Astrocyte (in vitro differentiated cells and primary cell): ENCODE results near the gene SLC35C1. TPM values are rescaled to one million over a fixed set of nuclear protein-coding genes. Genes with fewer than 3 reads are reported as not detected.

ENCODE experiments used
- DNase-seq: peaks from one replicate; pipeline ENCODE4 v3.0.0-alpha.2; 2010; ENCODE audit warnings: low read depth
- FAIRE-seq: peaks from 2 replicates; lab custom pipeline; 2011; peaks lifted over from hg19 to GRCh38; lab: Jason Lieb, UNC
- H2AFZ ChIP-seq: 2 replicates; pipeline ENCODE4 v1.6.0; 2012; ENCODE audit warnings: low read depth, low read length, inconsistent platforms
- H3K27ac ChIP-seq: 2 replicates; pipeline ENCODE4 v1.5.1; 2011; ENCODE audit warnings: low read depth, low read length, inconsistent platforms
- H3K27me3 ChIP-seq: 2 replicates; pipeline ENCODE4 v1.6.0; 2011; ENCODE audit warnings: low read length, inconsistent platforms; ENCODE audit not compliant: insufficient read depth
- H3K36me3 ChIP-seq: 2 replicates; pipeline ENCODE4 v1.5.1; 2011; ENCODE audit warnings: low read length, inconsistent platforms; ENCODE audit not compliant: insufficient read depth
- H3K4me1 ChIP-seq: 2 replicates; pipeline ENCODE4 v1.5.1; 2011; ENCODE audit warnings: low read length, inconsistent platforms; ENCODE audit not compliant: insufficient read depth
- H3K4me2 ChIP-seq: 2 replicates; pipeline ENCODE4 v1.6.0; 2012; ENCODE audit warnings: low read length, inconsistent platforms
- H3K4me3 ChIP-seq: 2 replicates; pipeline ENCODE4 v1.5.1; 2011; ENCODE audit warnings: low read depth, mild to moderate bottlenecking, low read length, inconsistent platforms; ENCODE audit not compliant: insufficient read depth
- H3K79me2 ChIP-seq: 2 replicates; pipeline ENCODE4 v1.6.0; 2012; ENCODE audit warnings: mild to moderate bottlenecking, low read length, inconsistent platforms; ENCODE audit not compliant: insufficient read depth
- H3K9ac ChIP-seq: 2 replicates; pipeline ENCODE4 v1.6.0; 2012; ENCODE audit warnings: mild to moderate bottlenecking, low read length, inconsistent platforms
- H3K9me3 ChIP-seq: 2 replicates; pipeline ENCODE4 v1.5.1; 2012; ENCODE audit warnings: low read depth, mild to moderate bottlenecking, low read length, inconsistent platforms; ENCODE audit not compliant: insufficient read depth
- H4K20me1 ChIP-seq: 2 replicates; pipeline ENCODE4 v1.6.0; 2012; ENCODE audit warnings: low read length, inconsistent platforms; ENCODE audit not compliant: insufficient read depth
- H3K27ac Mint-ChIP-seq: one replicate; pipeline ENCODE4 v1.8.0; 2021; ENCODE audit warnings: mild to moderate bottlenecking, mixed read lengths; ENCODE audit not compliant: unreplicated experiment
- H3K27me3 Mint-ChIP-seq: one replicate; pipeline ENCODE4 v1.8.0; 2021; ENCODE audit warnings: low read depth, mixed read lengths; ENCODE audit not compliant: unreplicated experiment
- H3K36me3 Mint-ChIP-seq: one replicate; pipeline ENCODE4 v1.8.0; 2021; ENCODE audit warnings: low read depth, mixed read lengths; ENCODE audit not compliant: unreplicated experiment
- H3K4me1 Mint-ChIP-seq: one replicate; pipeline ENCODE4 v1.8.0; 2021; ENCODE audit warnings: low read depth, mixed read lengths; ENCODE audit not compliant: unreplicated experiment
- H3K4me3 Mint-ChIP-seq: one replicate; pipeline ENCODE4 v1.8.0; 2021; ENCODE audit warnings: mild to moderate bottlenecking, moderate library complexity, mixed read lengths; ENCODE audit not compliant: unreplicated experiment
- H3K9me3 Mint-ChIP-seq: one replicate; pipeline ENCODE4 v1.8.0; 2021; ENCODE audit warnings: mild to moderate bottlenecking, mixed read lengths; ENCODE audit not compliant: unreplicated experiment
- CTCF ChIP-seq: IDR thresholded peaks from 2 replicates; pipeline ENCODE4 v1.5.1; 2011; ENCODE audit warnings: low read depth, mild to moderate bottlenecking, inconsistent platforms, low read length, moderate library complexity; ENCODE audit not compliant: insufficient read depth
- EZH2 ChIP-seq: IDR thresholded peaks from 2 replicates; pipeline ENCODE4 v1.6.1; 2012; ENCODE audit warnings: mild to moderate bottlenecking, low read length, inconsistent platforms; ENCODE audit not compliant: insufficient read depth
- total RNA-seq: library from RNA; stranded (reverse); gene quantifications from 2 replicates; pipeline ENCODE4 v1.2.1, GENCODE V29; 2021

SLC35C1 gene
- total RNA-seq, 1 donor from 2014 or later: 23.4 TPM

- peak overlapping the region; percentile 88 for H3K4me3 ChIP-seq
- H3K27me3 ChIP-seq: peaks cover 9% of the 10 kb centered on the region
- H3K27ac Mint-ChIP-seq: no peak overlapping the region
- no peaks in the 10 kb centered on the region for H3K36me3 ChIP-seq
- no peaks in the 10 kb centered on the region for H3K36me3 Mint-ChIP-seq
- TF ChIP-seq EZH2 (no peak), CTCF (no peak)
- no peak overlapping the region for H2AFZ ChIP-seq
- no peak overlapping the region for H3K27ac ChIP-seq
- FAIRE-seq (no peak), DNase-seq (no peak)
- peak overlapping the region; percentile 94 for H3K4me2 ChIP-seq
- H3K9me3 Mint-ChIP-seq: no peaks in the 10 kb centered on the region
- peaks cover 54% of the 10 kb centered on the region for H4K20me1 ChIP-seq
- peaks cover 28% of the 10 kb centered on the region for H3K4me1 ChIP-seq
- peaks cover 9% of the 10 kb centered on the region for H3K27me3 Mint-ChIP-seq
- peaks cover 49% of the 10 kb centered on the region for H3K79me2 ChIP-seq
- H3K9ac ChIP-seq: peak overlapping the region; percentile 95
- no peaks in the 10 kb centered on the region for H3K9me3 ChIP-seq
- peaks cover 33% of the 10 kb centered on the region for H3K4me1 Mint-ChIP-seq
- H3K4me3 Mint-ChIP-seq: peak overlapping the region; percentile 90
Observed at GRCh38 chr11:45848654-45849081, 43.7 kb downstream of the SLC35C1 start.

- H3K9ac ChIP-seq: no peak overlapping the region
- Mint-ChIP-seq H3K4me3 (peak overlapping the region; percentile 17), H3K27me3 (peaks cover 5% of the 10 kb centered on the region), H3K36me3 (no peaks in the 10 kb centered on the region), H3K27ac (peak overlapping the region; percentile 90), H3K4me1 (peaks cover 39% of the 10 kb centered on the region), H3K9me3 (no peaks in the 10 kb centered on the region)
- H3K4me2 ChIP-seq: peak overlapping the region; percentile 8
- peaks cover 65% of the 10 kb centered on the region for H4K20me1 ChIP-seq
- TF ChIP-seq EZH2 (no peak), CTCF (no peak)
- DNase-seq: peak; percentile 52
- no peak overlapping the region for H3K4me3 ChIP-seq
- no peaks in the 10 kb centered on the region for H3K36me3 ChIP-seq
- peaks cover 28% of the 10 kb centered on the region for H3K4me1 ChIP-seq
- H2AFZ ChIP-seq: no peak overlapping the region
- peaks cover 5% of the 10 kb centered on the region for H3K27me3 ChIP-seq
- peaks cover 65% of the 10 kb centered on the region for H3K79me2 ChIP-seq
- no peaks in the 10 kb centered on the region for H3K9me3 ChIP-seq
- no peak overlapping the region for H3K27ac ChIP-seq
- no peak for FAIRE-seq
Observed at GRCh38 chr11:45850446-45850845, 45.5 kb downstream of the SLC35C1 start.

- Histone ChIP-seq H3K36me3 (no peaks in the 10 kb centered on the region), H3K4me1 (peaks cover 28% of the 10 kb centered on the region), H4K20me1 (peaks cover 69% of the 10 kb centered on the region), H3K9ac (no peak overlapping the region), H3K4me3 (no peak overlapping the region), H2AFZ (no peak overlapping the region), H3K4me2 (no peak overlapping the region), H3K27ac (no peak overlapping the region), H3K9me3 (no peaks in the 10 kb centered on the region), H3K79me2 (peaks cover 71% of the 10 kb centered on the region), H3K27me3 (peaks cover under 1% of the 10 kb centered on the region)
- TF ChIP-seq CTCF (no peak), EZH2 (no peak)
- Mint-ChIP-seq H3K27me3 (peaks cover under 1% of the 10 kb centered on the region), H3K9me3 (no peaks in the 10 kb centered on the region), H3K36me3 (no peaks in the 10 kb centered on the region), H3K4me1 (peaks cover 47% of the 10 kb centered on the region), H3K4me3 (peak overlapping the region; percentile 73), H3K27ac (peak overlapping the region; percentile 75)
- DNase-seq (no peak), FAIRE-seq (no peak)
Observed at GRCh38 chr11:45851228-45851627, 46.3 kb downstream of the SLC35C1 start.
